ES-I3 (cell line): ENCODE measurements around the gene KDM2A.
"Not testable (repeated sequence)": the region's sequence is repeated elsewhere in the genome, so short reads cannot be mapped to it uniquely, and the experiment has no call there.

Experiments used
- H3K36me3 ChIP-seq: 2 replicates; pipeline ENCODE4 v1.6.1; 2013; ENCODE audit warnings: mild to moderate bottlenecking, low read length, control low read depth, moderate library complexity; ENCODE audit not compliant: insufficient read depth
- H3K4me1 ChIP-seq: 2 replicates; pipeline ENCODE4 v1.6.1; 2013; ENCODE audit warnings: mild to moderate bottlenecking, control low read depth, low read length; ENCODE audit not compliant: insufficient read depth
- H3K9ac ChIP-seq: 2 replicates; pipeline ENCODE4 v1.6.1; 2013; ENCODE audit warnings: low read depth, mild to moderate bottlenecking, low read length, moderate library complexity
- H3K9me3 ChIP-seq: 2 replicates; pipeline ENCODE4 v1.6.1; 2013; ENCODE audit warnings: mild to moderate bottlenecking, low read length, moderate library complexity; ENCODE audit not compliant: control insufficient read depth, insufficient read depth

KDM2A gene

GRCh38 chr11:67168911-67169310, 49.8 kb downstream of the KDM2A start:
- not testable (repeated sequence) for H3K4me1 ChIP-seq, H3K9ac ChIP-seq, H3K9me3 ChIP-seq, H3K36me3 ChIP-seq

GRCh38 chr11:67174311-67174710, 55.2 kb downstream of the KDM2A start:
- H3K4me1 ChIP-seq: no peaks in the 10 kb centered on the region
- no peak overlapping the region for H3K9ac ChIP-seq
- H3K9me3 ChIP-seq: no peaks in the 10 kb centered on the region
- no peaks in the 10 kb centered on the region for H3K36me3 ChIP-seq

- no peak overlapping the region for H3K9ac ChIP-seq
- H3K4me1 ChIP-seq: no peaks in the 10 kb centered on the region
- H3K36me3 ChIP-seq: peaks cover 5% of the 10 kb centered on the region; the same call in 1 of the 2 replicates
Measured at GRCh38 chr11:67177399-67178281, 58.6 kb downstream of the KDM2A start.

GRCh38 chr11:67178421-67178820, 59.4 kb downstream of the KDM2A start:
- no peak overlapping the region for H3K9ac ChIP-seq

More at GRCh38 chr11:67177399-67178281, 58.6 kb downstream of the KDM2A start:
- no peaks in the 10 kb centered on the region for H3K9me3 ChIP-seq

GRCh38 chr11:67178878-67179277, 59.8 kb downstream of the KDM2A start:
- peaks cover 9% of the 10 kb centered on the region; the same call in 1 of the 2 replicates for H3K36me3 ChIP-seq
- H3K9ac ChIP-seq: no peak overlapping the region
- no peaks in the 10 kb centered on the region for H3K9me3 ChIP-seq
- H3K4me1 ChIP-seq: no peaks in the 10 kb centered on the region

More at GRCh38 chr11:67178421-67178820, 59.4 kb downstream of the KDM2A start:
- peaks cover 9% of the 10 kb centered on the region; the same call in 1 of the 2 replicates for H3K36me3 ChIP-seq
- H3K9me3 ChIP-seq: no peaks in the 10 kb centered on the region
- H3K4me1 ChIP-seq: no peaks in the 10 kb centered on the region

- no peaks in the 10 kb centered on the region for H3K4me1 ChIP-seq
- peaks cover 9% of the 10 kb centered on the region; the same call in 1 of the 2 replicates for H3K36me3 ChIP-seq
- H3K9me3 ChIP-seq: no peaks in the 10 kb centered on the region
- no peak overlapping the region for H3K9ac ChIP-seq
Measured at GRCh38 chr11:67179892-67180490, 60.9 kb downstream of the KDM2A start.

GRCh38 chr11:67194096-67194495, 75.0 kb downstream of the KDM2A start:
- Histone ChIP-seq H3K9ac (no peak overlapping the region), H3K4me1 (peaks cover 14% of the 10 kb centered on the region)

GRCh38 chr11:67195971-67196456, 77.0 kb downstream of the KDM2A start:
- H3K9me3 ChIP-seq: no peaks in the 10 kb centered on the region
- no peak overlapping the region for H3K9ac ChIP-seq
- H3K36me3 ChIP-seq: no peaks in the 10 kb centered on the region; the same call in 1 of the 2 replicates
- H3K4me1 ChIP-seq: peaks cover 14% of the 10 kb centered on the region

More at GRCh38 chr11:67194096-67194495, 75.0 kb downstream of the KDM2A start:
- Histone ChIP-seq H3K9me3 (no peaks in the 10 kb centered on the region), H3K36me3 (no peaks in the 10 kb centered on the region; the same call in 1 of the 2 replicates)

- H3K4me1 ChIP-seq: peaks cover 14% of the 10 kb centered on the region
- H3K9ac ChIP-seq: no peak overlapping the region
- no peaks in the 10 kb centered on the region; the same call in 1 of the 2 replicates for H3K36me3 ChIP-seq
- H3K9me3 ChIP-seq: no peaks in the 10 kb centered on the region
Measured at GRCh38 chr11:67197606-67198005, 78.5 kb downstream of the KDM2A start.

- peaks cover 14% of the 10 kb centered on the region for H3K4me1 ChIP-seq
- H3K36me3 ChIP-seq, H3K9ac ChIP-seq, H3K9me3 ChIP-seq: not testable (repeated sequence)
Measured at GRCh38 chr11:67198781-67199180, 79.7 kb downstream of the KDM2A start.

GRCh38 chr11:67199751-67200150, 80.7 kb downstream of the KDM2A start:
- no peak overlapping the region for H3K9ac ChIP-seq
- no peaks in the 10 kb centered on the region; the same call in 1 of the 2 replicates for H3K36me3 ChIP-seq
- H3K4me1 ChIP-seq: peaks cover 14% of the 10 kb centered on the region
- H3K9me3 ChIP-seq: no peaks in the 10 kb centered on the region

- Histone ChIP-seq H3K4me1 (peaks cover 6% of the 10 kb centered on the region), H3K36me3 (peaks cover 3% of the 10 kb centered on the region; the same call in 1 of the 2 replicates), H3K9ac (no peak overlapping the region), H3K9me3 (no peaks in the 10 kb centered on the region)
Measured at GRCh38 chr11:67202028-67202427, 83.0 kb downstream of the KDM2A start.

GRCh38 chr11:67204822-67205221, 85.8 kb downstream of the KDM2A start:
- H3K4me1 ChIP-seq: no peaks in the 10 kb centered on the region
- H3K9me3 ChIP-seq: no peaks in the 10 kb centered on the region
- peaks cover 7% of the 10 kb centered on the region for H3K36me3 ChIP-seq
- H3K9ac ChIP-seq: no peak overlapping the region

- H3K4me1 ChIP-seq, H3K9ac ChIP-seq, H3K9me3 ChIP-seq: not testable (repeated sequence)
- H3K36me3 ChIP-seq: peaks cover 13% of the 10 kb centered on the region
Measured at GRCh38 chr11:67209222-67209621, 90.2 kb downstream of the KDM2A start.
